Fibroblast of skin of scalp (primary cell): Measurements from ENCODE around the gene F12.

Source experiments
- DNase-seq: peaks from one replicate; pipeline ENCODE4 v3.0.0-alpha.2; 2013

The F12 gene

GRCh38 chr5:177410575-177410974, 1.2 kb upstream of the F12 start:
- DNase-seq: no peak

- no peak for DNase-seq
Measured at GRCh38 chr5:177405805-177406204, 3.6 kb downstream of the F12 start.

- no peak for DNase-seq
Measured at GRCh38 chr5:177405312-177405711, 4.1 kb downstream of the F12 start.

GRCh38 chr5:177404641-177405179, 4.7 kb downstream of the F12 start:
- DNase-seq: no peak

- peak; percentile 76 for DNase-seq
Measured at GRCh38 chr5:177403792-177404640, 5.3 kb downstream of the F12 start.

- DNase-seq: no peak
Measured at GRCh38 chr5:177403102-177403791, 6.1 kb downstream of the F12 start.

- DNase-seq: peak; percentile 43
Measured at GRCh38 chr5:177402271-177403043, 6.9 kb downstream of the F12 start.

GRCh38 chr5:177399997-177400868, 9.1 kb downstream of the F12 start, which contains the start of gene PFN3:
Gene PFN3, minus strand, starts transcription at chr5:177400661. Its CDS starts 85 bp downstream, at chr5:177400576.
- peak; percentile 43 for DNase-seq

- DNase-seq: no peak
Measured at GRCh38 chr5:177397875-177398390, 11.4 kb downstream of the F12 start.

GRCh38 chr5:177396807-177397206, 12.6 kb downstream of the F12 start:
- no peak for DNase-seq

GRCh38 chr5:177396078-177396477, 13.3 kb downstream of the F12 start:
- DNase-seq: no peak

GRCh38 chr5:177393990-177394389, 15.4 kb downstream of the F12 start:
- DNase-seq: no peak

GRCh38 chr5:177393206-177393765, 16.1 kb downstream of the F12 start:
- DNase-seq: no peak

GRCh38 chr5:177392765-177393164, 16.6 kb downstream of the F12 start:
- DNase-seq: no peak

GRCh38 chr5:177390363-177391300, 18.7 kb downstream of the F12 start:
- DNase-seq: peak; percentile 83

- peak; percentile 70 for DNase-seq
Measured at GRCh38 chr5:177389241-177390169, 19.9 kb downstream of the F12 start.

GRCh38 chr5:177388521-177389052, 20.8 kb downstream of the F12 start:
- DNase-seq: no peak

- no peak for DNase-seq
Measured at GRCh38 chr5:177387405-177387804, 22.0 kb downstream of the F12 start.

- no peak for DNase-seq
Measured at GRCh38 chr5:177386542-177386941, 22.8 kb downstream of the F12 start.
